Naive thymus-derived CD8-positive, alpha-beta T cell (primary cell): Measurements from ENCODE around the gene LRRK1. TPM values are rescaled to one million over a fixed set of nuclear protein-coding genes. Genes with fewer than 3 reads are reported as not detected.
A peak's percentile ranks its signal among the peaks of the same experiment; 100 is the strongest.

ENCODE experiments used
- ATAC-seq, 2 donors: fragments of 150-1000 bp; cut with Tn5 transposase in 1 of 2; sonication (Bioruptor Pico), chemical (Tn5 transposase) in 1 of 2; 1 replicate in 1 of 2; 2 replicates in 1 of 2; pipeline ENCODE4 v1.10.0; 2021; ENCODE audit warnings: mild to moderate bottlenecking in 2 of 2, moderate library complexity in 2 of 2
- POLR2A ChIA-PET: fragments of 350-600 bp; sonication (Branson Sonifier 250); formaldehyde crosslinking; loops from one replicate; lab custom pipeline; 2021; ENCODE audit warnings: antibody characterized with exemption; lab: Charles Lee
- DNase-seq, 10 donors: peaks; one replicate each; pipeline versions ENCODE4 v3.0.0 to v3.0.0-alpha.2; 2020 to 2022
- H3K27ac Mint-ChIP-seq, 10 donors: one replicate each; pipeline ENCODE4 v1.8.0; 2020 to 2022; ENCODE audit warnings: mild to moderate bottlenecking in 10 of 10, mixed read lengths in 10 of 10, moderate library complexity in 4 of 10, inconsistent platforms in 1 of 10
- H3K27me3 Mint-ChIP-seq, 5 donors: one replicate each; pipeline ENCODE4 v1.8.0; 2021 to 2022; ENCODE audit warnings: mixed read lengths in 5 of 5
- H3K36me3 Mint-ChIP-seq, 3 donors: one replicate each; pipeline ENCODE4 v1.8.0; 2020 to 2022; ENCODE audit warnings: mixed read lengths in 3 of 3, mild to moderate bottlenecking in 2 of 3, inconsistent platforms in 1 of 3
- H3K4me1 Mint-ChIP-seq, 4 donors: one replicate each; pipeline ENCODE4 v1.8.0; 2021 to 2022; ENCODE audit warnings: mixed read lengths in 4 of 4
- H3K4me3 Mint-ChIP-seq, 10 donors: one replicate each; pipeline ENCODE4 v1.8.0; 2020 to 2022; ENCODE audit warnings: mild to moderate bottlenecking in 10 of 10, mixed read lengths in 10 of 10, moderate library complexity in 6 of 10, inconsistent platforms in 1 of 10
- H3K9me3 Mint-ChIP-seq, 9 donors: one replicate each; pipeline ENCODE4 v1.8.0; 2020 to 2022; ENCODE audit warnings: mixed read lengths in 9 of 9, mild to moderate bottlenecking in 3 of 9, inconsistent platforms in 1 of 9, moderate library complexity in 1 of 9
- polyA plus RNA-seq, 3 donors: library from polyadenylated mRNA; unstranded; fragments of 300-500 nt; fragmentation: Illumina TruSeq; gene quantifications; one replicate each; pipeline ENCODE4 v1.2.3, GENCODE V29; 2021
- total RNA-seq, 8 experiments: library from RNA in 2 of 8; stranded (reverse) in 2 of 8; gene quantifications; one replicate each; pipeline ENCODE4 v1.2.3 and lab custom pipeline; 2021 to 2026

Gene LRRK1
- total and polyA plus RNA-seq, 5 experiments from 2014 or later, result 0.78 to 2.7 TPM; not detected in 3

DNA sequence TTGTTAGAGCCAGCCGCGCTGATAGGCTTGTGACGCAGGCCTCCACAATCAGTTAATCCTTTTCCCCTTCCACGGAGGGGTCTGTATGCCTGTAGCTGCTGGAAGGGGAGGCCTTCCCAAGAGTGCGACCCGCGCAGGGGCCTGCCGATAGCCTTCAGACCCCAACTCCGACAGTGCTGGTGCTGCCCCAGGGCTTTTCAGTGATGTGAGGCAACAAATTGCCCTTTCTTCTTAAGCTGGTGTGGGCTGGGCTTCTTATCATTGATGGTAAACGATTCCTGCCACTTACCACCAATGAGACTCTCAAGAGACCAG, 189.3 kb downstream of the LRRK1 start:
- H3K4me3 Mint-ChIP-seq, result no peak overlapping the region
- DNase-seq (peak in 1 of 10 donors; percentile 60), ATAC-seq (no peak)
- POLR2A ChIA-PET, result no interaction called here
- peaks cover 0 to 2% (median 0%) of the 10 kb centered on the region in 5 donors for H3K27me3 Mint-ChIP-seq
- H3K36me3 Mint-ChIP-seq, result no peaks in the 10 kb centered on the region
- H3K4me1 Mint-ChIP-seq, result peaks cover 0 to 4% (median 0%) of the 10 kb centered on the region in 4 donors
- H3K27ac Mint-ChIP-seq, result no peak overlapping the region
- no peaks in the 10 kb centered on the region for H3K9me3 Mint-ChIP-seq

DNA sequence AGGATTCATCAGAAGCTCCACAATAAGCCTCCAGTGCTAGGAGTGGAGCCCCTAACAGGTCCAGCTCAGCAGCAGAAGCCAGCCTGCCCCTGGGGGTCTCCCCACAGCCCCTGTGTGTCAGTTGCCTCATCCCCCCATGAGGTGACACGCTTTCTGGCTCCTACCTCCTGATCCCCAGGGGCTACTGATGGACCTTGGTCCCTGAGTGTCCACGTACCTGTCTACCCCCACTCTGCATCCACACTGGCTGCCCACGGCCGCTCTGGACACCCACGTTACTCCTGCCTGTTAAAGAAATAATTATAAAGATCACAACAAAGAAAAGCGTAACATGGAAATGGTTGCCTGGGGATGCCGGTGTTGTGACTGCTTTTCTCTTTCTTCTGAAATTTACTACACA, 189.6 kb downstream of the LRRK1 start:
- no peak for ATAC-seq
- DNase-seq, result peak in 1 of 10 donors; percentile 45
- Mint-ChIP-seq H3K4me3 (no peak overlapping the region), H3K36me3 (no peaks in the 10 kb centered on the region), H3K9me3 (no peaks in the 10 kb centered on the region), H3K27me3 (peaks cover 0 to 2% (median 0%) of the 10 kb centered on the region in 5 donors), H3K4me1 (peaks cover 0 to 4% (median 0%) of the 10 kb centered on the region in 4 donors), H3K27ac (no peak overlapping the region)
- POLR2A ChIA-PET, result no interaction called here

DNA sequence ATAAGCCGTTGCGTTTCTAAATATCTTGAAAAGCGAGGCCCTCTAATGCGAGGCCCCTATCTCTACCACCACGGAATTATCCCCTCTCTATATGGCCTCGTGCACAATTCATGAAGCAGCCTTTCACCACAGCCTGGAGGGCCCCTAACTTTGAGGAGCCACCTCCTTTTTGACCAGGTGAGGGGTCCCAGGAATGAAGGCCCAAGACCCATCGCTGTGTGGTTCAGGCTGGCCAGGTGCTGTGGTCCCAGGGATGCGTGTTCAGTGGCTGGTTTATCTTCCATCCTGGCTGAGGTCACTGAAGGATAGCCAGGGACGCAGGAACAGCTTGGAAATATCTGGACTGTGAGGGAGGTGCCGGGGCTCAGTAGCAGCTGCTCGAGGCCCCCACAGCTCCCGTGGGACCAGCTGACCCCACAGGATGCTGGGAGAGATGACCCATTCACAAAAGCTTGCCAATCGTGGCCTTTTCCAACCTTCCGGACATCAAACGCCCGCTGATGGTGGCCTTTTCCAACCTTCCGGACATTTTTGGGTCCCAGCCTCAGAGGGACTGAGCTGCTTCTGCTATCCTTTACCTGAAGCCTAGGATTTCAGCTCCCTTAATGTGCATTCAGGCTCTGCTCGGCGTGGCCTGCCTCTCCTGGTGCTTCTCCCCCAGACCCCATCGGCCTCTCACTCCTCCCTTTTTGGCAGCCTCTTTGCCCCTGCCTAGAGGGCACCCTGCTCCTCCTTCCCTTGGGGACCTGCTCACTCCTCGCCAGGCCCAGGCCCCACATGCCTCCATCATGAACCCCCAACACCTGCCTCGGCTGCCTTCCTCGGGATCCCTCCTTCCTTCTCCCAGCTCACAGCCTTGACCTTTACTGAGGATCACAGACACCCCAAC, 191.8 kb downstream of the LRRK1 start:
- Mint-ChIP-seq H3K36me3 (no peaks in the 10 kb centered on the region), H3K4me1 (peaks cover 0 to 5% (median under 1%) of the 10 kb centered on the region in 4 donors), H3K4me3 (no peak overlapping the region), H3K27ac (peak overlapping the region in 1 of 10 donors; percentile 69), H3K9me3 (no peaks in the 10 kb centered on the region), H3K27me3 (peaks cover 0 to 2% (median 0%) of the 10 kb centered on the region in 5 donors)
- POLR2A ChIA-PET, result no interaction called here
- DNase-seq (peak in 1 of 10 donors; percentile 40), ATAC-seq (no peak)

DNA sequence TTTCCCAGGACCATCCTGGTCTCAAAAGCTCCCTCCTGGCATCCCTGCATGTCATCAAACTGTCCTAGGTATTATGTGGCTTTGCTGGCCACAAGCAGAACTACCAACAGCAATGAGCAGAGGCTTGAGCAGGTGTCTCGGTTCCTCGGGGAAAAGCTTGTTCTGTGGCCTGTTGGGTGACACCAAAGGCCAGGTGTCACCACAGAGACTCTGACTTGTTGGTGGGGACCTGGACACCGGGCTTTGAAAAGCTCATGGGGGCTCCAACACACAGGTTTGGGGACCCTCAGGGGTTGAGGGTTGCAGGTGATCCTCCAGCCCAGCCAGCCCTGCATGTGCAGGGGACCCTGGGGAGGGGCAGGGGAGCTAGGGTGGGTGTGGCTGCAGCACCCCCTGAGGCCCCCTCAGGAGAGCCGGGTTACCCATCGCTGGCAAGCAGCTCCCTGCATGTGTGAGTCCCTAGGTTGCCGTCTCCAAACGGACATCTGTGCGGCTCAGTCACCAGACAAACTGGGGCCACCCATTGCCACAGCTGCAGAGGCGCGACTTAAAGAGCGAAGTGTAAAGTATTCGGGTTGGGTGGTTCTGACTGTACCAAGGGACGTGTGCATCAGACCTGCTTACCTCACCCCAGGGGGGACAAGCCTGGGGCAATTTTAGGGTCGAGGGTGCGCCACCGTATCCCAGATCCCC, 192.6 kb downstream of the LRRK1 start:
- Mint-ChIP-seq H3K4me3 (no peak overlapping the region), H3K27ac (no peak overlapping the region)

DNA sequence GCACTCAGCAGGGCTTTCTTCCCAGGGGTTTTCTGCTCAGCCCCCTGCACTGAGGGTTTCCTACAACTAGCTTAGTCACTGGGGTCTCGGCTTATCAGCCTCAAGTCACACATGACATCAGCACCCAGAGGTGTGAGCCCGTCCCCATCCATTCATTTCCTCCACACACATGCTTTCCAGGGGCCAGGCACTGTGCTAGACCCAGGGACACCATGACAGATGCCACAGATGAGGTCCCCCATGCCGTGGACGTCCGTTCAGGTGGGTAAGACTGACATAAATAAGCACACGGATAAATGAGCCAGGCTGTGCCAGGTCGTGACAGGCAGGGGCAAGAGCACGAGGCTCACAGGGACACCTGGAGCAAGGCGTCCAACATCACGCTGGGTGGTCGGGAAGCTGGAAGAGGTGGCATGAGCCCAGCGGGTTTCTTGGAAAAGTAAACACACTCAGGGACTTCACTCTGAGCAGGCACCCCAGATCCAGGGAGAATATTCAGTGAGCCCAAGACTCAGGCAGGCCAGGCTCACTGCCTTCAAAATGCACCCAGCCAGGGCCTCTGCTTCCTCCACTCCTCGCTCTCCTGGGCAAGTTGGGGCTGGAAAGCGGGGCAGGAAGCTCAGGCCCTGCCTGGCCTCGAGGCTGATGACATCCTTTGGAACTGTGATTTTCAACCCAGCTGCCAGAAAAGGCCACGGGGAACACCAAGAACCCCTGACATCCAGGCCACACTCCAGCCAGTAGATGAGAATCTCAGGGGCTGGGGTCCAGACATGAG, 193.4 kb downstream of the LRRK1 start:
- H3K4me3 Mint-ChIP-seq, result no peak overlapping the region
- peaks cover 0 to 7% (median 4%) of the 10 kb centered on the region in 4 donors for H3K4me1 Mint-ChIP-seq
- H3K27me3 Mint-ChIP-seq, result peaks cover 0 to 2% (median 0%) of the 10 kb centered on the region in 5 donors
- peak overlapping the region in 2 of 10 donors; percentile 42 to 58 for H3K27ac Mint-ChIP-seq
- H3K36me3 Mint-ChIP-seq, result no peaks in the 10 kb centered on the region
- POLR2A ChIA-PET, result no interaction called here
- H3K9me3 Mint-ChIP-seq, result no peaks in the 10 kb centered on the region
- ATAC-seq (no peak), DNase-seq (peak in 1 of 10 donors; percentile 31)

More for the DNA sequence above, 192.6 kb downstream of the LRRK1 start:
- H3K36me3 Mint-ChIP-seq, result no peaks in the 10 kb centered on the region
- POLR2A ChIA-PET, result no interaction called here
- ATAC-seq, result no peak
- DNase-seq, result peak in 1 of 10 donors; percentile 14
- peaks cover 0 to 2% (median 0%) of the 10 kb centered on the region in 5 donors for H3K27me3 Mint-ChIP-seq
- peaks cover 0 to 7% (median 4%) of the 10 kb centered on the region in 4 donors for H3K4me1 Mint-ChIP-seq
- H3K9me3 Mint-ChIP-seq, result no peaks in the 10 kb centered on the region

DNA sequence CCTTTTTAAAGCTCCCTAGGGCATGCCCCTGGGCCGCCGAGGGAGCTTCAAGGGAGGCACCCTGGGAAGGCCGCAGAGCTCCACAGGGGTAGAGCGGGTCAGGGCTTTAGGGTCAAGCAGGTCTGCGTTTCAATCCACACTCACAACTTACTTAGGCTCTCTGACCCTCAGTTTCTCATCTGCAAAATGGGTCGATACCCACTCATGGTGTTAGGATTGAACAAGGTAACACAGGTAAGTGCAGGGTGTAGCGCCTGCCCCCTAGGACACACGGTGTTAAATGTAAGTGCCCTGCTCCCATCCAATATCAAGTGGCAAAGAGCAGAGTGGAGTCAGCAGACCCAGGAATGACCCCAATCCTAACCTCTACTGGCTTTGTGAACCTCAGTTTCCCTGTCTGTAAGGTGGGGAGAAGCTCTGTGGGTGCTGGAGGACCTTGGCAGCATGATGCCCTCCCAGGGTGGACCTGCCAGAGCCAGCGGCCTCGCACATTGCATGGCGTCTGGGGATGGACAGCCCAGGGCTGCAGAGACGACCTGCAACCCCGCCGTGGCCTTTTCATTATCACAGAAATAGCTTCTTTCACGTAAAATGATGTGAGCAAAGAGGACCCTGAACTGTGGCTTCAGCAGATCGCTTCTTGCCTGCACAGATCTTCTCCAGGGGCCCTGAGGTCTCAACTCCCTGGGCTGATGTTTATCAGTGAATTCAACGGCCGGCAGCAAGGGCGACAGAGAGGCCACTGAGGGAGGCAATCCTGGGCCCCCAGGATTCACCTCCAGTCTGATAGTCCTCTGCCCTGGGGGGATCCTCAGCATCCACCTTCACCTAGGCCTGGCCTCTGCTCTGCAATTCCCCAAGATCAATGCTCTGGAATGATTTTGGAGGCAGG, 194.2 kb downstream of the LRRK1 start:
- H3K4me3 Mint-ChIP-seq, result no peak overlapping the region
- POLR2A ChIA-PET, result no interaction called here
- ATAC-seq (no peak), DNase-seq (peak in 1 of 10 donors; percentile 15)
- no peaks in the 10 kb centered on the region for H3K36me3 Mint-ChIP-seq
- H3K9me3 Mint-ChIP-seq, result no peaks in the 10 kb centered on the region
- H3K27me3 Mint-ChIP-seq, result peaks cover 0 to 2% (median 0%) of the 10 kb centered on the region in 5 donors
- H3K4me1 Mint-ChIP-seq, result peaks cover 0 to 7% (median 4%) of the 10 kb centered on the region in 4 donors
- peak overlapping the region in 1 of 10 donors; percentile 79 for H3K27ac Mint-ChIP-seq

DNA sequence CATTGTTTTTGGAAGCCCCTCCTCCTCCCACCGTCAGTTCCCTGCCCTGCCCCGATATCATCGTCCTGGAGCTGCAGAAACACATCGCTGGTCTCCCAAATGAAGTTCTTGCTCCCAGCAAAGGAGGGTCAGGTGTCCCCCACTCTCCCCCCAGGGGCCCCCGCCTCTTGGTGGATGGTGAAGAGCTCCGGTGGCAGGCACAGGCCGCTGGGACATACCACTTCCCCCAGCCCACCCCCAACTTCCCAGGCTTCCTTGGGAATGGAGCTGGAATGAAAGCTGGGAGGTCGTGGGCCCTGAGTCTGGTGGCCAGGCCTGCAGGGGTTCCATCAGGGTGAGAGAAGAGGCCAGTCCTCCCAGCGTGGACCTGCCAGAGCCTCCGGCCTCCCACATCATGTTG, 195.0 kb downstream of the LRRK1 start:
- ATAC-seq (no peak), DNase-seq (peak in 1 of 10 donors; percentile 48)
- peaks cover 0 to 7% (median 4%) of the 10 kb centered on the region in 4 donors for H3K4me1 Mint-ChIP-seq
- no peak overlapping the region for H3K4me3 Mint-ChIP-seq
- peak overlapping the region in 1 of 10 donors; percentile 79 for H3K27ac Mint-ChIP-seq
- no peaks in the 10 kb centered on the region for H3K9me3 Mint-ChIP-seq
- H3K36me3 Mint-ChIP-seq, result no peaks in the 10 kb centered on the region
- POLR2A ChIA-PET, result interaction anchor here (1.2 kb wide), 1 partner anchor 151 kb away, joined by 4 read pairs; no protein-coding TSS in a partner anchor
- H3K27me3 Mint-ChIP-seq, result peaks cover 0 to 2% (median 0%) of the 10 kb centered on the region in 5 donors

DNA sequence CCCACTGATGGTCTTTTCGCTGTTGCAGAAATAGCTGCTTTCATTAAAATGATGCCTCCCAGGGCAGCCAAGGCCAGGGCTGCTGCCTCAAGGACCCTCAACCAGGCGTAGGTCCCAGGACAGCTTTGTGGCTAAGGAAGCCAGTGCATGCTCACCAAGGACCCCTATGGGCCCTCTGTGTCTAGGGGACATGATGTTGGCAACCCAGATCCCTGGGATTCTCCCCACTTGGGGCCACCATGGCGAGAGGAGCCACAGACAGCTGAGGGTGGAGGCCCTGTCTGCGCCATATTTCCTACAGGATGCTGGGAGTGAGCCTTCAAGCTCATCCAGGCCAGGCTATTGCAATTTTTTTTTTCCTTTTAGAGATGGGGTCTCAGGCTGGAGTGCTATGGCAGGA, 195.5 kb downstream of the LRRK1 start:
- POLR2A ChIA-PET, result interaction anchor here (1.2 kb wide), 1 partner anchor 151 kb away, joined by 4 read pairs; no protein-coding TSS in a partner anchor
- no peak for ATAC-seq
- no peak for DNase-seq
- Mint-ChIP-seq H3K4me3 (no peak overlapping the region), H3K27me3 (peaks cover 0 to 2% (median 0%) of the 10 kb centered on the region in 5 donors), H3K9me3 (no peaks in the 10 kb centered on the region), H3K27ac (no peak overlapping the region), H3K4me1 (peaks cover 0 to 8% (median 4%) of the 10 kb centered on the region in 4 donors), H3K36me3 (no peaks in the 10 kb centered on the region)

- H3K4me1 Mint-ChIP-seq, result peaks cover 0 to 8% (median 4%) of the 10 kb centered on the region in 4 donors
- ATAC-seq, result no peak
- DNase-seq, result no peak
- no peak overlapping the region for H3K4me3 Mint-ChIP-seq
- peaks cover 0 to 2% (median 0%) of the 10 kb centered on the region in 5 donors for H3K27me3 Mint-ChIP-seq
- POLR2A ChIA-PET, result interaction anchor here (1.2 kb wide), 1 partner anchor 150 kb away, joined by 4 read pairs; no protein-coding TSS in a partner anchor
- H3K9me3 Mint-ChIP-seq, result no peaks in the 10 kb centered on the region
- H3K36me3 Mint-ChIP-seq, result no peaks in the 10 kb centered on the region
- H3K27ac Mint-ChIP-seq, result no peak overlapping the region
Observed at GRCh38 chr15:101115393-101115785, 196.2 kb downstream of the LRRK1 start.

DNA sequence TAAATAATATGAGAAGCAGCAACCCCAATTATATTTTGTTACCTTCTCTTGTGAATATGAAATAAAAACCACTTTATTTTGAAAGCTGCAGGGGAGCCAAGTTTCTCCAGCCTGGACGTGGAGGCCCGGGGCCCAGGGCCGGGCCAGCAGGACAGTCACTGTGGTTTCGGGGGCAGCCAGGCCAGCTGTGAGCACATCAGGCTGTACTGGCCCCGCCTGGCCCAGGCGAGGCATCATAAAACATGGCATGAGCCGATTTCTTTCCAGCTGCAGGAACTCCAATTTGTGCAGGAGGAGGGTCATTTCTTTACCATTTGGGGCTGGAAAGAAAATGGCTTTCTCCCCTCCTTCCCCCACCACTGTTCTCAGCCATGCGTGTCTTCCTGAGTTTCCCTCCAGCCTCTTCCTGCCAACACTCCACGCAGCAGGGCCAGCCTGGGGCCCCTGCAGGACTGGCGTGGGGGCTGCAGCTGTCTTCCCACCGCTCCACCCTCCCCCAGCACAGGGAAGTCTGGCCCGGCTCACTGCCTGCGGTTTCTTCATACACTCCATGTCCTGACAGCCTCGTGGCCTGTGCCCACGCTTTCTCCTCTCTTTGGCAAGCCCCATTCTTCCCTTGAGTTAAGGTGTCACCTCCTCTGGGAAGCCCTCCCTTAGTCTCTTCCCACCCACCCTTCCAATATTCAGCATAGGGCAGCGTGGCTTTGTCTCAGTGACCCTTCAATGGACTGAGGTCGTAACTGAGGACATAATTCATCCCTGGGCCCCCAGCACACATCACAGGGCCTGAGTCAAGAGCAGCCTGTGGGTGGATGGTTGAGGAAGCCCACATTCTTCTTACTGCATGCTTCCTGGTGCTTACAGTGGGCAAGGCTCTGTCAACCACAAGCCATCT, 196.9 kb downstream of the LRRK1 start:
- no peak for ATAC-seq
- H3K27ac Mint-ChIP-seq, result peak overlapping the region in 4 of 10 donors; percentile 39 to 81 (median 49)
- no peak overlapping the region for H3K4me3 Mint-ChIP-seq
- peaks cover 0 to 8% (median 4%) of the 10 kb centered on the region in 4 donors for H3K4me1 Mint-ChIP-seq
- peak in 1 of 10 donors; percentile 43 for DNase-seq
- H3K27me3 Mint-ChIP-seq, result peaks cover 0 to 2% (median 0%) of the 10 kb centered on the region in 5 donors
- H3K9me3 Mint-ChIP-seq, result no peaks in the 10 kb centered on the region
- POLR2A ChIA-PET, result no interaction called here
- H3K36me3 Mint-ChIP-seq, result no peaks in the 10 kb centered on the region

DNA sequence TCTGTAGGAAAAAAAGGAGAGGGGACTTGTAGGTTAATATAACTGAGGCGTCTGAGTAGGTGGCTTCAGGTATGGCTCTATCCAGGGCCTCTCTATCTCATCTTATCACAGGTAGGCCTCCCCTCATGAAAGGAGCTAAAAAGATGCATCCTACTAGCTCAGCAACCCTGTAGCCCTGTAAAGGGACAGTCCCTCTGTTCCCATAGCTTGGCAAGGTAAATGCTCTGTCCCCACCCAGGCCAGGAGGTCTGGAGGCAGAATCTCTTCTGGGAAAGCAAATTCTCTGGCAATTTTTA, 197.5 kb downstream of the LRRK1 start:
- H3K4me1 Mint-ChIP-seq, result peaks cover 3 to 9% (median 6%) of the 10 kb centered on the region in 4 donors
- no peaks in the 10 kb centered on the region for H3K9me3 Mint-ChIP-seq
- POLR2A ChIA-PET, result no interaction called here
- peaks cover 0 to 2% (median 0%) of the 10 kb centered on the region in 5 donors for H3K27me3 Mint-ChIP-seq
- ATAC-seq (no peak), DNase-seq (no peak)
- H3K36me3 Mint-ChIP-seq, result no peaks in the 10 kb centered on the region
- no peak overlapping the region for H3K4me3 Mint-ChIP-seq
- H3K27ac Mint-ChIP-seq, result peak overlapping the region in 1 of 10 donors; percentile 45
